GM19239 (cell line): ENCODE data around the gene DEFB115.
"Not testable (repeated sequence)": the region's sequence is repeated elsewhere in the genome, so short reads cannot be mapped to it uniquely, and the experiment has no call there.

ENCODE experiments used
- DNase-seq: peaks from one replicate; pipeline ENCODE4 v3.0.0; 2011; ENCODE audit warnings: low spot score; ENCODE audit not compliant: insufficient read length
- FAIRE-seq: peaks from 2 replicates; lab custom pipeline; 2011; peaks lifted over from hg19 to GRCh38; lab: Jason Lieb, UNC

DEFB115 gene, protein sequence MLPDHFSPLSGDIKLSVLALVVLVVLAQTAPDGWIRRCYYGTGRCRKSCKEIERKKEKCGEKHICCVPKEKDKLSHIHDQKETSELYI

DNA sequence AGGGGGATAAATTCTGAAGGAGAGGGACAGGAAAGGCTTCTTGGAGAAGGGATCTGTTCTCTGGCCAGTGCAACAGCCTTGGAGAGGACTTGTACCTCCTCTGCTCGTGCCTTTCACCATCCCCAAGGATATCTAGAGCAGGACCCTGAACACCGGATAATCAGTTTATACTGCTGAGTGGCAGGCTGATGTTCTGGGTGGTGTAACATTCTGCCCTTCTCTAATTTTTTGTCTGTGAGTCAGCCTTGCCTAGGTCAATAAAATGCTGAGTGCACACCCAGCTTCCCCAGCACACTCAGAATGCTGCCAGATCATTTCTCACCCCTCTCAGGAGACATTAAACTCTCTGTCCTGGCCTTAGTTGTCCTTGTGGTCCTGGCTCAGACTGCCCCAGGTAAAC is at the start of gene DEFB115:
Gene DEFB115 (plus strand): TSS at position 301 of the 400 bp plus-strand sequence. CDS start 0 bp downstream, at position 301.
- FAIRE-seq (no peak), DNase-seq (no peak)

DNA sequence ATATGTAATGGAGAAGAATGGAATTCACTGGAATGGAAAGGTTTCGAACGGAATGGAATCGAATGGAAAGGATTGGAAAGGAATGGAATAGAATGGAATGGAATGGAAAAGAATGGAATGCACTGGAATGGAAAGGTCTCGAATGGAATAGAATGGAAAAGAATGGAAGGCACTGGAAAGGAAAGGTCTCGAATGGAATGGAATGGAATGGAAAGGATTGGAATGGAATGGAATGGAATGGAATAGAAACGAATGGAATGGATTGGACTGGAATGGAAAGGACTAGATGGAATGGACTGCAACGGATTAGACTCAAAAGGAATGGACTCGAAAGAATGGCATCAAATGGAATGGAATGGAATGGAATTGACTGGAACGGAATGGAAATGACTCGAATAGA is 20.5 kb upstream of the DEFB115 start:
- DNase-seq = no peak
- no peak for FAIRE-seq

DNA sequence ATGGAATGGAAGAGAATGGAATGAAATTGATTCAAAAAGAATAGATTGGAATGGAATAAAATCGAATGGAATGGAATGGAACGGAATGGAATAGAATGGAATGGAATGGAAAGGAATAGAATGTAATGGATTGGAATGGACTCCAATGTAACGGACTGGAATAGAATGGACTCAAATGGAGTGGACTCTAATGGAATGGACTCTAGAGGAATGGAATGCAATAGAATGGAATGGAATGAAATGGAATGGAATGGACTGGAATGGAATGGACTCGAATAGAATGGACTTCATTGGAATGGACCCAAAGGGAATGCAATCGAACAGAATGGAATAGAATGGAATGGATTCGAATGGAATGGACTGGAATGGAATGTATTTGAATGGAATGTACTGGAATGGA is 19.7 kb upstream of the DEFB115 start:
- DNase-seq (no peak), FAIRE-seq (no peak)

DNA sequence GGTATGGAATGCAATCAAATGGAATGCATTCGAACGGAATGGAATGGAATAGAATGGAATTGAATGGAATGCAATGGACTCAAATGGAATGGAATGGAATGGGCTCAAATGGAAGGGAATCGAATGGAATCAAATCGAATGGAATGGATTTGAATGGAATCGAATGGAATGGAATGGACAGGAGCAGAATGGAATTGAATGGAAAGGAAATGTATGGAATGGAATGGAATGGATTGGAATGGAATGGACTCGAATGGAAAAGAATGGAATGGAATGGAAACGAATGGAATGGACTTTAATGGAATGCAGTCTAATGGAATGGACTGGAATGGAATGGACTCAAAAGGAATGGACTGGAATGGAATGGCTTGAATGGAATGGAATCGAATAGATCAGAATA is 18.3 kb upstream of the DEFB115 start:
- DNase-seq = no peak
- no peak for FAIRE-seq

DNA sequence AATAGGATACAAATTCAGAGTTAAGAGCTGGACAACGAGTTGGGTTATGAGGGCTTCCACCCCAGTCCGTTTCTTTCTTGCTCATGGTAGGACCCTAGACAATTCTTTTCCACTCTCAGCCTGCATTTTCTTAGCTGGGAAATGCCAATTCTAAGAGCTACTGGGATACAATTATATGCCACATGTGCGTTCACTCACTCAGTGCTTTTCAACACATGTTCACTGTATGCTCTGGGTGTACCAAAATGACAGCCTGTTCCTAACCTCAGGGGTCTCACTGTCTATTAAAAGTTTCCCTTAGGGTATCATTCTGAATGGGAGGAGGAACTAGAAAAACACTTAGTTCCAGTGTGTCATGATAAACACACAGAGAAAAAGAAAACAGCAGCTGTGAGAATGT is 505 bp upstream of the DEFB115 start:
- no peak for DNase-seq
- FAIRE-seq = no peak

DNA sequence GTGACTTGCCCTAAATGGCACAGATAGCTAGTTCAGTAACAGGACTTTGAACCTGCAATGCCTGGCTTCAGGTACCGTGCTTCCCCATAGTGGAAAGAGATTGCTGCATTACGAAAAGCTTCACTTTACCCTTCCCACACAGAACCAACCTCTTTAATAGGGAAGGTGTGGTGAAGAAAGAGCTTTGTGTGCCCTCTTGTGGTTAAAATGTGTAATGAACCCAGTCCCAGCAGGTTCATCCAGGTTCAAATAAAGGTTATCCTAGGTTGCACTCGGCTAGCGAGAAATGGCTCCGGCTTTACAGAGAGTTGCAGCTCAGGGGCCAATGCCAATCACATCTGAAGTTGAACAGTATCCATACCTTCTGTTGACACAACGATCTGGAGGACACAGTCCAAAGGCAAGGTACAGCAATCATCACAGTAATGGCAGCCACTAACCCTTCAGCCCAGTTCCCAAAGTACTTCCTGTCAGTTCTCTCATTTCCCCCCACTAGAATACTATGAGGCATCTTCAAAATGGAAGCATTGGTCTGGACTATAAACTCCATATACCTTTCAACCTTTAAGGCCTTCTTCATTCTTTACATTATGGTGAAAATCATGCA is 3.0 kb downstream of the DEFB115 start:
- FAIRE-seq (no peak), DNase-seq (no peak)

DNA sequence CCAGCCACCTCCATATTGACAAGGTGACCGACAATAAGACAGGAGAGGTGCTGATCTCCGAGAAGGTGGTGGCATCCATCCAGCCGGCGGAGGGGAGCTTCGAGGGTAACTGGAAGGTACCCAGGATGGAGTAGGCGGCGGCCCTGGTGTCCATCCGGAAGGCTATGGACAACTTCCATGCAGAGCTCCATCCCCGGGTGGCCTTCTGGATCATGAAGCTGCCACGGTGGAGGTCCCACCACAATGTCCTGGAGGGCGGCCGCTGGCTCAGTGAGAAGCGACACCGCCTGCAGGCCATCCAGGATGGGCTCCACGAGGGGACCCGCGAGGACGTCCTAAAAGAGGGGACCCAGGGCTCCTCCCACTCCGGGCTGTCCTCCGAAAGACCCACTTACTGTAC is 17.0 kb downstream of the DEFB115 start:
- DNase-seq (no peak), FAIRE-seq (no peak)

DNA sequence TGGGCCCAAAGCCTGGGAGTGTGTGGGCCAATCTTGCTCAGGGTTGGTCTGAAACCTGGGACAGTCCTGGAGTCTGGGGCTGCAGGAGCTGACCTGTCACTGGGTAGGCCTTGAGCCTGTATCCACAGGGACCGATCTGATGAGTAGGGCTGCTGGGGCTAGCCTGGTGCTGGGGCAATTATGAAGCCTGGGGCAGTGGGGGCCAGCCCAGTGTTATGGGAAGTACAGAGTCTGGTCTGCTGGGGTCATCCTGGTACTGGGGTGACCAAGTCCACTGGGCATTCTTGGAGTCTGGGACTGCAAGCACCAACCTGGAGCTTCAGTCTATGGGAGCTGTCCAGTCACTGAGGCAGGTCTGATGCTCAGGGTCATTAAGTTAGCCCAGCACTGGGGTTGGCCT is 20.7 kb downstream of the DEFB115 start:
- DNase-seq (no peak), FAIRE-seq (no peak)

DNA sequence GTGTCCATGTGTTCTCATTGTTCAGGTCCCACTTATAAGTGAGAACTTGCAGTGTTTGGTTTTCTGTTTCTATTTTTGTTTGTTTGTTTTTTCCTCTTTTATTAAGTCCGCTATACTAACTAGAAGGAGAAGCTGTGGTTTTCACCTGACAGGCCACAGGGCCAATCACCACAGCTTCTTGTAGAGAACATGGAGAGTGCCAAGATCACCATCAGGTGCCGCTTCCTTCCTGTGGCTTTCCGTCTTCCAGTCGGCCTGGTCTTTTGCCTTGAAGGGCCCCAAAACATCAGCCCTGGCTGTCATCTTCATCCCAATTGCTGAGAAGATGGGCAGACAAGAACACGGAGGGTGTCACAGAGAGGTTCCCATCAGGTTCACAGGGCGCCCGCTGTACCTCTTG is 27.5 kb downstream of the DEFB115 start:
- not testable (repeated sequence) for FAIRE-seq, DNase-seq

DNA sequence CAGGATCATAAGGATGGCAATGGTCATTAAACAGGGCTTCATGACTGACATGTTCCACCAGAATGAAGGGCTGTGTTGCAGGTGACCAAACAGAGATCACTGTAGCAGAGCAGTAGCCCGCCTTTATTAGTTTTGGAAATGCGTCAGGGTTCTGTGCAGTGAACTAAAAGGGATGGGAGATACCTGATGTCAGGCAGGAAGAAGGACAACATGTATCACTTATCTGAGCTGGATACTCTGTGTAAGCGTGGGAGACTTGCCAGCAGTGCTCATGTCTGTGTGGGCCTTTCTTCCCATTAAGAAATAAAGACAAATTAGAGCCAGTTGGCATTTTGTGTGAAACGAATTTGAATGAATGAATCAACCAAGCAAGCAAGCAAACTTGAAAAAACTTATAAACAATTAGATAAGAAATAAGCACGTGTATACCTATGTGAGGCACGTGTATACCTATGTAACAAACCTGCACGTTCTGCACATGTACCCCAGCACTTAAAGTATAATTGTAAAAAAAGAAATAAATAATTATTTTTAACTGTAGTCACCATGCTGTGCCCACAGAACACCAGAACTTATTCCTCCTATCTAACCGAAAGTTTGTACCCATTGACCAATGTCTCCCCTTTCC is 51.2 kb downstream of the DEFB115 start, which contains the start of gene DEFB116:
Gene DEFB116 (minus strand): TSS at position 51 of the 628 bp plus-strand sequence. CDS start 0 bp downstream, at position 51.
- DNase-seq (no peak), FAIRE-seq (no peak)
